Stimulated activated CD8-positive, alpha-beta memory T cell treated with anti-CD3 and anti-CD28 coated beads, Interleukin-7, amount 100 ng/mL, for 48 hours (primary cell): Measurements from ENCODE around the gene MRPL43.

Experiments used
- DNase-seq, 2 donors: peaks; one replicate each; pipeline ENCODE4 v3.0.0-alpha.2; 2020; ENCODE audit warnings: low read depth in 1 of 2; ENCODE audit errors: extremely low read depth in 1 of 2

The MRPL43 gene

DNA sequence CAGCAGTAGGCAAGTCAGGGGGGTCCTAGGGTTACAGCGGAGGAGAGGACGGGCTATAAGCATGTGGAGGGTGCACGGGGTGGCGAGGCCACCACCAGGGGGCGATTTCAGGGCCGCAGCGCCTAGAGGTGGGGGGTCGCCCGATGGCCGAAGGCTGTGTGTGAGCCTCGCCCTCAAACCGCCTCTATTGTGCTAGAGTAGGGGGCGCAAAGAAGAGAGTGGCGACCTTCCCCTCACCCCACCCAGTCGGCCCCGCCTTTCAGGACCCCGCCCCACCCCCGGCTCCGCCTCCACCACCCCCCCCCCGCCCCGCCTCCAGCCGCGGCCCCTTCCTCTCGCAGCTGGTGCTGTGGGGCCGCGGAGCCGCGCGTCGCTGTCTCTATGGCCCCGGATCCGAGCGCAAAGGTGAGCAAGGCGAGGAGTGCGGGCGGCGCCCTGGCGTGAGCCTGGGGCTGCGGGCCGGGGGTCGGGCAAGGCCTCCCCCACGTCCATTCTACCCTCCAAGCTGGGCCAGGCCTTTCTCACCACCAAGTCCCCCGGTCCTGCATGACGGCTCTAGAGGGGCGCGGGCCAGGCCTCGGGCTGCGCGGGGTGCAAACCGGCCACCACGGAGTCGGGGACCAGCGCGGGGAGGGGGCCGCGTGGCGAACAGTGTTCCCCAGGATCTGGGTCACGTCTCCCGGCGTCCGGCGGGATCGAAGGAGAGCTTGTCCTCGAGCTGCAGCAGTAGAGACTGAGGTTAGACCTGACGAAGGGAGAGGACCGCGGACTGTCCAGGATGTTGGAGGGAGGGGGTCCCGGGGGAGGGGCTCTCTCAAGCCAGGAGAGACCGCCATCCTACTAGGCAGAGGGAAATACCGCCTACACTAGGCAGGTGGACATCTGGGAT, 17.9 kb downstream of the MRPL43 start, which contains the start of gene SEMA4G:
SEMA4G (plus strand) TSS at position 318 of the 889 bp plus-strand sequence. CDS start 3,409 bp downstream, outside the sequence.
- DNase-seq = peak in 1 of 2 donors; percentile 19

DNA sequence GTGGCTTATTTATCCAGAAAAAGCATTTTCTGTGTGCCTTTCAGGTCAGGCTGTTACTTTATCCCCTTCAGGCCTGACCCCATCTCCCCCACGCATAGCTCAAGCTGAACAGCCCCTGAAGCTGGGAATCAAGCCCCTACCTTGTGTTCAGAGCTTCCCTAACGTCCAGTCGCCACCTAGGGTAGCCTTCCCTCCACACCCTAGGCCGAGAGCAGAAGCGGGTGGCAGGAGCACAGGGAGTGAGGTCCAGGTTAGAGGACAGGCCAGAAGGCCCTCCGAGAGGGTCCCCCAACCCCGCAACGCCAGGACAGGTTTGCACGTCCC, 18.5 kb downstream of the MRPL43 start:
- no peak for DNase-seq

- no peak for DNase-seq
Measured at GRCh38 chr10:100968062-100968736, 19.1 kb downstream of the MRPL43 start.

DNA sequence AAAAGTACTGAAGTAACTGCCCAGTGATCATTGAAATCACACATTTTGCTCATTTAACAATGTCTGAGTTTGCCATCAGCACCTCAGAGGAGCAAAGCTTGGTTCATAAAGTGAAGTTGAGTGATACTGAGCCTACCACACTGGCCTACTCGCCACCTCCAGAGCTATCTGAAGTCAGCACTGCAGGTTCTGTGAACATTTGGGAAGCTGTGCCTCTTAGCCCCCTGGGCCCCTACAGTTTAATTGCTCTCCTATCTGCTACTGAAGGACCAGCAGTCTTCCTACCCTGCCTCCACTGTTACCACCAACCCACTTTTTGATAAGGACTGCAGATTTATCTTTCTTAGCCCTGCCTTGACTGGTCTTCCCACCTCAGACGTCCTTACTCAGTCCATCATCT, 20.0 kb downstream of the MRPL43 start:
- no peak for DNase-seq

GRCh38 chr10:100966887-100967286, 20.4 kb downstream of the MRPL43 start:
- no peak for DNase-seq

DNA sequence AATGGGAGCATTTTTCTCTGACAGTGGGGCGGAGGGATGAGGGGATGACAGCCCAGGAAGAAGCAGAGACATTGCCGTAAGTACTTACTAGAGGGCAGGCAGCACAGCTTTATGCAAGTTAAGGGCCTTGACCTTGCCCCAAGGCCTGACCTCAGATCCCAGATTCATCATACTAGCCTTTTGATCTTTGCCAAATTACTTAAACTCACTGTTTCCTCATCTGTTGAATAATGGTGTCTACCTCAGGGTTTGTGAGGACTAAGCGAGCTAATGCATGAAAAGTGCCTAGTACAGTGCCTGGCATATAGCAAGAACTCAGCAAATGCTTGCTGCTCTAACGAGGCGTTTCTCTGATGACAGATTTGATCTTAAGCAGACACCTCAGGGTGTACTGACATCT, 21.5 kb downstream of the MRPL43 start:
- DNase-seq = no peak

DNA sequence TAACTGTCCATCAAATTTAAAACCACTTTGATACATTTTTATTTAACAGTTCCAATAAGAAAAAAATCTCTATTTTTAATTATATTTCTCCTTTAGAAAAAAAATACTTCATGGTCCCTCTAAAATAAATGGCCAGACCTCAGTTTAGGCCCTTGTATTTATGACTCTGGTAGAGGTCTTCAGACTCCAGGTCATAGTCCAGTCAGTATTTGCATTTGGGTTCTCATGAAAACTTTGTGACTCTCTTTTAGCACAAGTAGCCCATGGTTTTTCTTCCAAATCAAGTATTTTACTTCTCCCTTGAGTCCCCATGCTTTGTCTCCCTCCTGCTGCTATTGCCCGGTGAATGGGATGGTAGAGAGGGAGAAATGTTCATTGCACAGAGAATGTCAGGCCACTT, 23.5 kb downstream of the MRPL43 start:
- DNase-seq = no peak

DNA sequence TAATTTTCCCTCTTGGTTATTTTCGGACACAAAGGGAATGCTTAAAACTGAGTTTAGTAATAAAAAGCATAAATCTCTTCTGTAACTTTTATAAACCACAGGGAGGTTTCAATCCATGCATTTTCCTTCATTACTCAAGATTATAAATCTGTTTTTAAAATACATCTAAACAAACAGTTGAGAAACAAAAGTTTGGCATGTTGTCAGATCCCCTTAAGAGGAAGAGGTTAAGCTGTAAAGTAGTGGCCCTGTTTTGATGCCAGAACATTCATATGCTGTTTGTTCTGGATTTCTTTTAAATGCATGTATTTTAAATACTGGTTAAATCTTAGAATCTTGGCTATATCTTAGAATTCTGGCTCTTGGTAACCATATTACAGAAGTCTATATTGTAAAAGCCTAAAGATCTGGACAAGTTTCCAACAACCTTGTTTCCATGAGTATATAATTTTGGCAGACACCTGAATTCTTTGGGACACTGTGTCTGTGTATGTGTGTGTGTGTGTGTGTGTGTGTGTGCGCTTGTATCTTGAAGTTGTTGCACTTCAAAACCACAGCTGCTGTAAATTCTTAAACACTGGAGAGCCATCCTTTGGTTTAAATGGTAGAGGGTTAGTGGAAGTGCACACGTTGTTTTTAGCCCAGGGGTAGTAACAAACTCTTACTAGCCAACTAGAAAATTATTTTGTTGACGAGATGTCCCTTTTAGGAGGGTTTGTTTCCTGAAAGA, 24.8 kb downstream of the MRPL43 start:
- DNase-seq = no peak

DNA sequence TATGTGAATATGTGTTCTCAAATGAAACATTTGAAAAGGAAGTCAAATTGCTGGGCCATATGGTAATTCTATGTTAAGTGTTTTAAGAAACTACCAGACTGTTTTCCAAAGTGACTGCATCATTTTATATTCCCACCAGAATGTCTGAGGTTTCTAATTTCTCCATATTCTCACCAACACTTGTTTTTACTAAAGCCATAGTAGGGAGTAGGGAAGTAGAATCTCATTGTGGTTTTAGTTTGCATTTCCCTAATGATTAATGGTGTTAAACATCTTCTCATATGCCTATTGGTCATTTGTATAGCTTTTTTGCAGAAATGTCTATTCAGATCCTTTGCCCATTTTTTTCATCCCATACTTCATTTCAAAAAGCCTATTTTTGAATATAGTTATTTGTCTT, 27.0 kb downstream of the MRPL43 start:
- DNase-seq = no peak

DNA sequence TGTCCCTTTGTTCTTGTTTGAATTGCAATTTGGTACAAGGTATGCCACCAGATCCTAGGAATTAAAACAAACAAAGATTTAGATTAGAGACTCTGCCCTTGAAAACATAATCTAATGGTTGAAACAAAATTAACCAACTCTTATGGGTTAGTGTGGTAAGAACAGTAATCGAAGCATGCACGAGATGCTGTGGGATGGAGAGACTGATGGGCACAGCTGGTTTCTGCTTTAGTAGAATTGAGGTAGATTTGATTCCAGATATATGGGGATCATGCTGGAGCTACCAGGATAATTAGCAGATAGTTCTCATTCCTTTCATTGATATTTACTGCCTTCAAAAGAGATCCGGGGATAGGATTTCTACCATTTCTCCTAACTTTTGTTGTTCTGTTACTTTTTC, 38.4 kb downstream of the MRPL43 start:
- no peak for DNase-seq

GRCh38 chr10:100945754-100946153, 41.5 kb downstream of the MRPL43 start:
- DNase-seq = no peak

- DNase-seq = no peak
Measured at GRCh38 chr10:100943508-100943907, 43.8 kb downstream of the MRPL43 start.

DNA sequence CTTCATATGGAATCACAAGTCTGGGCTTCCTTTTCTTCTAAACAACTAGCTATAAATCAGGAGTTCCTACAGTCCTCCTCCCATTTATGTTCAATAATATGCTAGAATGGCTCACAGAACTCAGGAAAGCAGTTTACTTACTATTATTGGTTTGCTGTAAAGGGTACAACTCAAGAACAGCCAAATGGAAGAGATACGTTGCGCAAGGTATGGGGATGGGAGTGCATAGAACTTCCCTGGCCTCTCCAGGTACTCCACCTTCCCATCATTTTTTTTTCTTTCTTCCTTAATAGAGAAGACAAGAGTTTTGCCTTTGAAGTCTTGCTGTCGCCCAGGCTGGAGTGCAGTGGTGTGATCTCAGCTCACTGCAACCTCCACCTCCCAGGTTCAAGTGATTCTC, 45.1 kb downstream of the MRPL43 start:
- DNase-seq = no peak

- DNase-seq = no peak
Measured at GRCh38 chr10:100939763-100940344, 47.4 kb downstream of the MRPL43 start.
